Mucosa of stomach (tissue), 1 donor: ENCODE data around the gene APOA1.

Source experiments
- H3K27me3 ChIP-seq: one replicate; pipeline ENCODE4 v1.7.0; 2013; ENCODE audit warnings: mild to moderate bottlenecking, low read length; ENCODE audit not compliant: control insufficient read depth, insufficient read depth
- H3K36me3 ChIP-seq: one replicate; pipeline ENCODE4 v1.7.0; 2013; ENCODE audit warnings: low read length; ENCODE audit not compliant: control insufficient read depth, insufficient read depth
- H3K4me1 ChIP-seq: one replicate; pipeline ENCODE4 v1.7.0; 2013; ENCODE audit warnings: mild to moderate bottlenecking, low read length; ENCODE audit not compliant: control insufficient read depth, insufficient read depth
- H3K4me3 ChIP-seq: one replicate; pipeline ENCODE4 v1.7.0; 2013; ENCODE audit warnings: low read length
- H3K9ac ChIP-seq: one replicate; pipeline ENCODE4 v1.7.0; 2013; ENCODE audit warnings: mild to moderate bottlenecking, low read length, moderate library complexity
- H3K9me3 ChIP-seq: one replicate; pipeline ENCODE4 v1.7.0; 2013; ENCODE audit warnings: mild to moderate bottlenecking, low read length, moderate library complexity; ENCODE audit not compliant: control insufficient read depth
- donor health status: Pancreatic carcinoma.

APOA1 gene

GRCh38 chr11:116837231-116838091 is at the start of gene APOA1:
TSS of gene APOA1 (minus strand) at chr11:116837622. CDS start at chr11:116837387, 235 bp downstream.
- H3K9me3 ChIP-seq, result no peaks in the 10 kb centered on the region
- no peaks in the 10 kb centered on the region for H3K27me3 ChIP-seq
- no peak within 1 kb of the TSS for H3K4me3 ChIP-seq
- H3K4me1 ChIP-seq, result peaks cover 28% of the 10 kb centered on the region
- no peak within 1 kb of the TSS for H3K9ac ChIP-seq
- H3K36me3 ChIP-seq, result no peaks in the 10 kb centered on the region

- Histone ChIP-seq H3K4me1 (peaks cover 6% of the 10 kb centered on the region), H3K4me3 (no peak overlapping the region), H3K9me3 (no peaks in the 10 kb centered on the region), H3K9ac (no peak overlapping the region), H3K27me3 (no peaks in the 10 kb centered on the region), H3K36me3 (no peaks in the 10 kb centered on the region)
These were observed 48.7 kb upstream of the APOA1 start for GRCh38 chr11:116885951-116886655.

- H3K9me3 ChIP-seq, result no peaks in the 10 kb centered on the region
- no peaks in the 10 kb centered on the region for H3K36me3 ChIP-seq
- H3K4me3 ChIP-seq, result no peak overlapping the region
- H3K27me3 ChIP-seq, result no peaks in the 10 kb centered on the region
- H3K9ac ChIP-seq, result no peak overlapping the region
- H3K4me1 ChIP-seq, result no peaks in the 10 kb centered on the region
These were observed 45.0 kb upstream of the APOA1 start for GRCh38 chr11:116882386-116882785.

- Histone ChIP-seq H3K27me3 (no peaks in the 10 kb centered on the region), H3K4me1 (no peaks in the 10 kb centered on the region), H3K9ac (no peak overlapping the region), H3K36me3 (no peaks in the 10 kb centered on the region), H3K9me3 (no peaks in the 10 kb centered on the region), H3K4me3 (no peak overlapping the region)
These were observed 43.7 kb upstream of the APOA1 start for GRCh38 chr11:116881143-116881542.

GRCh38 chr11:116879800-116880625 is 42.6 kb upstream of the APOA1 start:
- Histone ChIP-seq H3K9ac (no peak overlapping the region), H3K9me3 (no peaks in the 10 kb centered on the region), H3K4me1 (no peaks in the 10 kb centered on the region), H3K4me3 (no peak overlapping the region), H3K36me3 (no peaks in the 10 kb centered on the region), H3K27me3 (no peaks in the 10 kb centered on the region)

GRCh38 chr11:116876656-116877055 is 39.2 kb upstream of the APOA1 start:
- H3K4me1 ChIP-seq, result no peaks in the 10 kb centered on the region

GRCh38 chr11:116875194-116875593 is 37.8 kb upstream of the APOA1 start:
- H3K9me3 ChIP-seq, result no peaks in the 10 kb centered on the region
- no peaks in the 10 kb centered on the region for H3K4me1 ChIP-seq
- no peaks in the 10 kb centered on the region for H3K27me3 ChIP-seq
- no peak overlapping the region for H3K4me3 ChIP-seq
- H3K36me3 ChIP-seq, result peaks cover 5% of the 10 kb centered on the region
- H3K9ac ChIP-seq, result no peak overlapping the region

More at GRCh38 chr11:116876656-116877055, 39.2 kb upstream of the APOA1 start:
- Histone ChIP-seq H3K9me3 (no peaks in the 10 kb centered on the region), H3K4me3 (no peak overlapping the region), H3K36me3 (peaks cover 5% of the 10 kb centered on the region), H3K27me3 (no peaks in the 10 kb centered on the region), H3K9ac (no peak overlapping the region)

GRCh38 chr11:116874251-116874650 is 36.8 kb upstream of the APOA1 start:
- Histone ChIP-seq H3K9ac (no peak overlapping the region), H3K27me3 (no peaks in the 10 kb centered on the region), H3K36me3 (peaks cover 12% of the 10 kb centered on the region), H3K4me1 (no peaks in the 10 kb centered on the region), H3K9me3 (no peaks in the 10 kb centered on the region), H3K4me3 (no peak overlapping the region)

GRCh38 chr11:116873381-116873780 is 36.0 kb upstream of the APOA1 start:
- Histone ChIP-seq H3K9me3 (no peaks in the 10 kb centered on the region), H3K4me1 (no peaks in the 10 kb centered on the region)

GRCh38 chr11:116871248-116871647 is 33.8 kb upstream of the APOA1 start:
- H3K4me1 ChIP-seq, result no peaks in the 10 kb centered on the region
- no peak overlapping the region for H3K9ac ChIP-seq
- no peaks in the 10 kb centered on the region for H3K9me3 ChIP-seq
- H3K27me3 ChIP-seq, result no peaks in the 10 kb centered on the region
- no peak overlapping the region for H3K4me3 ChIP-seq
- H3K36me3 ChIP-seq, result peaks cover 24% of the 10 kb centered on the region

More at GRCh38 chr11:116873381-116873780, 36.0 kb upstream of the APOA1 start:
- no peak overlapping the region for H3K9ac ChIP-seq
- H3K4me3 ChIP-seq, result no peak overlapping the region
- no peaks in the 10 kb centered on the region for H3K27me3 ChIP-seq
- peaks cover 12% of the 10 kb centered on the region for H3K36me3 ChIP-seq

GRCh38 chr11:116870054-116870453 is 32.6 kb upstream of the APOA1 start:
- peaks cover 27% of the 10 kb centered on the region for H3K36me3 ChIP-seq
- H3K9ac ChIP-seq, result no peak overlapping the region
- H3K9me3 ChIP-seq, result no peaks in the 10 kb centered on the region
- H3K4me1 ChIP-seq, result no peaks in the 10 kb centered on the region
- no peaks in the 10 kb centered on the region for H3K27me3 ChIP-seq
- no peak overlapping the region for H3K4me3 ChIP-seq
